GM06990 (cell line): ENCODE measurements around the gene OGFOD3.
"Not testable (repeated sequence)": the region's sequence is repeated elsewhere in the genome, so short reads cannot be mapped to it uniquely, and the experiment has no call there.

Source experiments
- DNase-seq: peaks from one replicate; pipeline ENCODE4 v3.0.0-alpha.2; 2011; ENCODE audit not compliant: insufficient read length; ENCODE audit errors: extremely low read depth
- H3K27me3 ChIP-seq: replicated peaks from 2 replicates; pipeline ENCODE4 v1.6.0; 2011; ENCODE audit warnings: low read length; ENCODE audit not compliant: control insufficient read depth, insufficient read depth
- H3K36me3 ChIP-seq: 2 replicates; pipeline ENCODE4 v1.5.1; 2011; ENCODE audit warnings: low read length; ENCODE audit not compliant: control insufficient read depth, insufficient read depth
- H3K4me3 ChIP-seq: replicated peaks from 2 replicates; pipeline ENCODE4 v1.5.1; 2011; ENCODE audit warnings: low read depth, mild to moderate bottlenecking, control low read depth, low read length
- CTCF ChIP-seq: IDR thresholded peaks from 2 replicates; pipeline ENCODE4 v1.5.1; 2011; ENCODE audit warnings: low read length, control low read depth, mild to moderate bottlenecking, inconsistent platforms; ENCODE audit not compliant: insufficient read depth, poor library complexity, severe bottlenecking

OGFOD3 gene

DNA sequence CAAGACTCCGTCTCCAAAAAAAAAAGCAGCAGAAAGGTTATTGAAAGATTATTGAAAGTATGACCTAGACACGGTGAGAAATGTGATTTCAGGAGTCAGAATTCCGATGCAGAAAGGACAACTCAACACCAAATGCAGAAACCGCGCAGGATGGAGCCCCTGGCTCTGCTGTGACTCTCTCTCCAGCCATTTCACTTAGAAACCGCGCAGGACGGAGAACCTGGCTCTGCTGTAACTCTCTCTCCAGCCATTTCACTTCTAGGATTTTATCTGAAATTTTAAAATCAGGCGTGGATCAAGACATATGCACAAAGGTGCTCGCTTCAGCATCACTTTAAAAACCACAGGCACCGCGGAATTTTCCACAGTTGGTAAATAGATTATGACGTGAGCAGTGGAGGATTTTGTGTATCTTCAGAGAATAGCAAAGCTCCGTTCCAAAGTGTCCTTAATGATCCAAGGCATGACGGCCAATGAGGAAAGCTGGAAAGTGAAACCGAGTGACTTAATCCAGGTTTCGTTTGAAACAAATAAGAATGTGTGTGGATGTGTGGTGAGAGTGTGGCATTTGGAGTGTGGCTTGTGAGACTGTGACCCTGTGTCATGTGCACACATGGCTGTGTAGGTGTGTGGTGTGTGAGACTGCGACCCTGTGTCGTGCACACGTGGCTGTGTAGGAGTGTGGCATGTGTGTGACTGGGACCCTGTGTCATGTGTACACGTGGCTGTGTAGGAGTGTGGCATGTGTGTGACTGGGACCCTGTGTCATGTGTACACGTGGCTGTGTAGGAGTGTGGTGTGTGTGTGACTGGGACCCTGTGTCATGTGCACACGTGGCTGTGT lies 37.3 kb downstream of the OGFOD3 start:
- no peaks in the 10 kb centered on the region; the same call in 1 of the 2 replicates for H3K27me3 ChIP-seq
- no peak overlapping the region for H3K4me3 ChIP-seq
- H3K36me3 ChIP-seq = no peaks in the 10 kb centered on the region
- no peak for DNase-seq
- TF ChIP-seq CTCF = no peak

DNA sequence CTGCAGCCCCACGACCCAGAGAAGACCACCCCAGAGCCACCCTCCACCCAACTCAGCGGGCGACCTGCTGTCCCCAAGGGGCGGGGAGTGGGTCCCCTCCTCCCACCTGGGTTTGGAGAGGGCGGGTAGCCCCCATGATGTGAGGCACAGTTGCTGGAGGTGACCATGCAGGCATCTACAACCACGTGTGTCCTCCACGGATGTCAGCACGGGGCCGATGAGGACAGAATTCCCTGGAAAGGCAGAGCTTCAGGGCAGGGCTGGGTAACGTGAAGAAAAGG lies 39.7 kb downstream of the OGFOD3 start:
- no peak for TF ChIP-seq CTCF
- Histone ChIP-seq H3K36me3 (no peaks in the 10 kb centered on the region), H3K4me3 (no peak overlapping the region), H3K27me3 (no peaks in the 10 kb centered on the region; the same call in 1 of the 2 replicates)
- no peak for DNase-seq

DNA sequence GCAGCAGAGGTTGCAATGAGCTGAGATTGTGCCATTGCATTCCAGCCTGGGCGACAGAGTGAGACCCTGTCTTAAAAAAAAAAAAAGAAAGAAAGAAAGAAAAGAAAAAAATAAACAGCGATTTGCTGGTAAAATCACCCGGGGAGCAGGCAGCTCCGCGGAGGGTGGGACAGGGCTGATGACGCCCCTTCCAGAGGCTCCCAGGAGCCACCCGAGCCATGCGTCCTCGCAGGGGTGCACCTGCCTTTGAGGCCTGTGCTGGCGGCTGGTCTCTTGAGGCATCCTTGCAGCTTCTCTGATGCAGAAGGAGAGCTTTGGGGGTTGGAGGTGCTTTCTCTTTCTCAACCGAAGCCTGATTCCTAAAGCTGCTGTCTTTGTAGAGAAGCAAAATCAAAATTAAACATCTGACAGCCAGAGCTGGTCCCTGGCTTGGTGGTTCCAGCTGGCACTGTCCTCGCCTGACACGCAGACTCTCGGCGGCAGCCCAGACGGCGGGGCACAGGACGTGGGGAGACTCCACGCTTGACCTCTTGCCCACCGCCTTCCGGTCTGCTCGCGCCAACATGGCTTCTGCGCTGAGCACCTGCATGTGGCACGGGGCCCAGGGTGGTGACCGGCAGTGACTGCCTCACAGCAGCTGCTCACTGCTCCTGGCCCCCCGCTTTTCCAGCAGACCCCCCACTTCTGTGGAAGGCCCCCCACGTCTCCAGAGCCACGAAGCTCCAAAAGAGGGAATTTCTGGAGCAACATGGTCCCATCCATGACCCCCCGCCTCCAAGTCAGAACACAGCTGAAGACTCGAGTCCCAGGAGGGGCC lies 40.3 kb downstream of the OGFOD3 start:
- no peaks in the 10 kb centered on the region for H3K36me3 ChIP-seq
- no peak for DNase-seq
- no peaks in the 10 kb centered on the region; the same call in 1 of the 2 replicates for H3K27me3 ChIP-seq
- TF ChIP-seq CTCF = no peak
- H3K4me3 ChIP-seq = no peak overlapping the region

- H3K27me3 ChIP-seq, H3K4me3 ChIP-seq, DNase-seq, H3K36me3 ChIP-seq: not testable (repeated sequence)
These were observed 41.1 kb downstream of the OGFOD3 start for GRCh38 chr17:82377294-82377693.

DNA sequence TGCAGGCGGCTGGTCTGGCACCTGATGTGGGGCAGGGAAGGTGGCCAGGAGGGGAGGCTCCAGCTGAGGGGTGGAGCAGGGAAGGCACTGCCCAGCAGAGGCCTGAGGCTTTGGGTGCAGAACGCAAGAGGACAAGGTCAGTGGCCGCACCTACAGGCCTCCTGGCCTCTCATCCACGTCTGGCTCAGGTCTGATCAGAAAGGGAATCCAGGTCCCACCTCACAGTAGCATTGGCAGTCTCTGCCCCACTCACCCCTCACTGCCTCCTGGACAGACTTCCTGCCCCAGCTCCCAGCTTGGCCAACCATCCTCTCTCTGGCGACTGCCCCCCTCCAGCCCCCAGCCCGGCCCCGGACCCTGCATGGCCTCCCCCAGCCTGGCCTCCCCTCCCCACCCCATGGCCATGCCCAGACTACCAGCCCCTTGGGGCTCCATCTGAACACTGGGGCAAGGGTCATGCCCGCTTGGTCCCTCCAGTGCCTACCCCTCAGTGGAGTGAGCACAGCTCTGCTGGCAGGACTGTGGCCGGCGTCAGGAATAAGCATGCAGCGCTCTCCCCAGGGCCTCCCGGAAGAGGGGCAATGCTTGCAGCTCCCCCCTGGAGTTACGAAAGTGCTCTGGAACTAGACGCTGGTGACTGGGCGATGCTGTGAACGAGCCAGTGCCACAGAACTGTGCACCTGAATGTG lies 42.2 kb downstream of the OGFOD3 start:
- H3K27me3 ChIP-seq = no peaks in the 10 kb centered on the region; the same call in none of the 2 replicates
- no peak for TF ChIP-seq CTCF
- no peaks in the 10 kb centered on the region for H3K36me3 ChIP-seq
- DNase-seq = no peak
- no peak overlapping the region for H3K4me3 ChIP-seq
